CD8-positive, alpha-beta memory T cell (primary cell): ENCODE measurements around the gene SLC5A2. TPM values are rescaled to one million over a fixed set of nuclear protein-coding genes. Genes with fewer than 3 reads are reported as not detected.
A peak's percentile ranks its signal among the peaks of the same experiment; 100 is the strongest.
"Not testable (repeated sequence)": the region's sequence is repeated elsewhere in the genome, so short reads cannot be mapped to it uniquely, and the experiment has no call there.

Source experiments
- CTCF ChIA-PET: fragments of 350-600 bp; sonication (Branson Sonifier 250); formaldehyde crosslinking; loops from one replicate; lab custom pipeline; 2021; ENCODE audit warnings: antibody characterized with exemption; lab: Charles Lee
- POLR2A ChIA-PET: fragments of 350-600 bp; sonication (Branson Sonifier 250); formaldehyde crosslinking; loops from one replicate; lab custom pipeline; 2021; ENCODE audit warnings: antibody characterized with exemption; lab: Charles Lee
- DNase-seq, 5 donors: peaks; one replicate each; pipeline versions ENCODE4 v3.0.0 to v3.0.0-alpha.2; 2020 to 2022; ENCODE audit warnings: mixed read lengths in 1 of 5
- H3K27ac ChIP-seq: one replicate; pipeline ENCODE4 v1.7.0; 2013; ENCODE audit warnings: low read depth, mild to moderate bottlenecking, low read length, moderate library complexity
- H3K27me3 ChIP-seq: 2 replicates; pipeline ENCODE4 v1.7.0; 2013; ENCODE audit warnings: low read length, mild to moderate bottlenecking; ENCODE audit not compliant: insufficient read depth, poor library complexity, severe bottlenecking
- H3K36me3 ChIP-seq: 2 replicates; pipeline ENCODE4 v1.7.0; 2013; ENCODE audit warnings: mild to moderate bottlenecking, low read length, moderate library complexity; ENCODE audit not compliant: insufficient read depth
- H3K4me1 ChIP-seq: 2 replicates; pipeline ENCODE4 v1.7.0; 2013; ENCODE audit warnings: mild to moderate bottlenecking, low read length, moderate library complexity; ENCODE audit not compliant: insufficient read depth
- H3K4me3 ChIP-seq: 2 replicates; pipeline ENCODE4 v1.7.0; 2013; ENCODE audit warnings: mild to moderate bottlenecking, low read length
- H3K9me3 ChIP-seq: 2 replicates; pipeline ENCODE4 v1.7.0; 2013; ENCODE audit warnings: mild to moderate bottlenecking, low read length
- H3K27ac Mint-ChIP-seq, 8 donors: one replicate each; pipeline ENCODE4 v1.8.0; 2020 to 2021; ENCODE audit warnings: mixed read lengths in 8 of 8, mild to moderate bottlenecking in 6 of 8, inconsistent platforms in 3 of 8, moderate library complexity in 3 of 8
- H3K27me3 Mint-ChIP-seq, 2 donors: one replicate each; pipeline ENCODE4 v1.8.0; 2020 to 2021; ENCODE audit warnings: mixed read lengths in 2 of 2, mild to moderate bottlenecking in 1 of 2, moderate library complexity in 1 of 2
- H3K36me3 Mint-ChIP-seq, 3 donors: one replicate each; pipeline ENCODE4 v1.8.0; 2020 to 2021; ENCODE audit warnings: mixed read lengths in 3 of 3, inconsistent platforms in 1 of 3, mild to moderate bottlenecking in 1 of 3
- H3K4me1 Mint-ChIP-seq, 3 donors: one replicate each; pipeline ENCODE4 v1.8.0; 2020 to 2021; ENCODE audit warnings: mixed read lengths in 3 of 3, inconsistent platforms in 1 of 3, mild to moderate bottlenecking in 1 of 3
- H3K4me3 Mint-ChIP-seq, 7 donors: one replicate each; pipeline ENCODE4 v1.8.0; 2020 to 2021; ENCODE audit warnings: mixed read lengths in 7 of 7, mild to moderate bottlenecking in 6 of 7, moderate library complexity in 4 of 7, inconsistent platforms in 2 of 7
- H3K9me3 Mint-ChIP-seq, 5 donors: one replicate each; pipeline ENCODE4 v1.8.0; 2020 to 2022; ENCODE audit warnings: mixed read lengths in 5 of 5, mild to moderate bottlenecking in 3 of 5, moderate library complexity in 2 of 5, inconsistent platforms in 1 of 5
- polyA plus RNA-seq: library from polyadenylated mRNA; unstranded; fragments of 300-500 nt; fragmentation: Illumina TruSeq; gene quantifications from one replicate; pipeline ENCODE4 v1.2.3, GENCODE V29; 2021
- total RNA-seq, 2 experiments: library from RNA; stranded (reverse); gene quantifications; one replicate each; pipeline ENCODE4 v1.2.3, GENCODE V29; 2021

The SLC5A2 gene
- total and polyA plus RNA-seq, 3 experiments from 2014 or later = 0.24 to 2.0 TPM; not detected in 1

- CTCF ChIA-PET = no interaction called here
- Histone ChIP-seq H3K4me1 (no peaks in the 10 kb centered on the region), H3K27ac (no peak overlapping the region), H3K4me3 (no peak overlapping the region), H3K9me3 (no peaks in the 10 kb centered on the region), H3K36me3 (peaks cover 20% of the 10 kb centered on the region), H3K27me3 (no peaks in the 10 kb centered on the region)
- POLR2A ChIA-PET = no interaction called here
- peaks cover 0 to 59% (median 3%) of the 10 kb centered on the region in 3 donors for H3K36me3 Mint-ChIP-seq
- H3K4me3 Mint-ChIP-seq = no peak overlapping the region
- H3K9me3 Mint-ChIP-seq = no peaks in the 10 kb centered on the region
- peak overlapping the region in 1 of 8 donors; percentile 81 for H3K27ac Mint-ChIP-seq
- DNase-seq = peak in 1 of 5 donors; percentile 10
- H3K4me1 Mint-ChIP-seq = peaks cover 5 to 11% (median 5%) of the 10 kb centered on the region in 3 donors
- peaks cover 0 to 2% of the 10 kb centered on the region in 2 donors for H3K27me3 Mint-ChIP-seq
These were observed 17.0 kb downstream of the SLC5A2 start for GRCh38 chr16:31499928-31500327.

- Mint-ChIP-seq H3K27me3 (peaks cover 0 to 2% of the 10 kb centered on the region in 2 donors), H3K9me3 (no peaks in the 10 kb centered on the region), H3K27ac (peak overlapping the region in 3 of 8 donors; percentile 32 to 57 (median 47)), H3K4me3 (peak overlapping the region in 1 of 7 donors; percentile 25), H3K4me1 (peaks cover 12 to 26% (median 19%) of the 10 kb centered on the region in 3 donors), H3K36me3 (peaks cover 3 to 57% (median 4%) of the 10 kb centered on the region in 3 donors)
- Histone ChIP-seq H3K27me3 (no peaks in the 10 kb centered on the region), H3K36me3 (peaks cover 20% of the 10 kb centered on the region), H3K27ac (no peak overlapping the region), H3K9me3 (no peaks in the 10 kb centered on the region), H3K4me3 (no peak overlapping the region), H3K4me1 (peaks cover 3% of the 10 kb centered on the region)
- peak in 1 of 5 donors; percentile 7 for DNase-seq
- CTCF ChIA-PET = no interaction called here
- POLR2A ChIA-PET = no interaction called here
These were observed 18.5 kb downstream of the SLC5A2 start for GRCh38 chr16:31501226-31501965.

GRCh38 chr16:31501966-31502348 lies 19.0 kb downstream of the SLC5A2 start:
- H3K9me3 Mint-ChIP-seq = no peaks in the 10 kb centered on the region
- Histone ChIP-seq H3K27ac (no peak overlapping the region), H3K36me3 (peaks cover 20% of the 10 kb centered on the region), H3K4me3 (no peak overlapping the region), H3K27me3 (no peaks in the 10 kb centered on the region), H3K4me1 (peaks cover 9% of the 10 kb centered on the region), H3K9me3 (no peaks in the 10 kb centered on the region)
- H3K27me3 Mint-ChIP-seq = peaks cover 0 to 2% of the 10 kb centered on the region in 2 donors
- peaks cover 13 to 32% (median 24%) of the 10 kb centered on the region in 3 donors for H3K4me1 Mint-ChIP-seq
- DNase-seq = peak in 1 of 5 donors; percentile 14
- POLR2A ChIA-PET = no interaction called here
- peak overlapping the region in 3 of 8 donors; percentile 19 to 57 (median 24) for H3K27ac Mint-ChIP-seq
- CTCF ChIA-PET = no interaction called here
- peaks cover 3 to 51% (median 4%) of the 10 kb centered on the region in 3 donors for H3K36me3 Mint-ChIP-seq
- peak overlapping the region in 1 of 7 donors; percentile 25 for H3K4me3 Mint-ChIP-seq

- Mint-ChIP-seq H3K4me3 (no peak overlapping the region), H3K4me1 (peaks cover 21 to 40% (median 32%) of the 10 kb centered on the region in 3 donors), H3K27me3 (peaks cover 0 to 2% of the 10 kb centered on the region in 2 donors), H3K36me3 (peaks cover 3 to 47% (median 4%) of the 10 kb centered on the region in 3 donors), H3K9me3 (no peaks in the 10 kb centered on the region), H3K27ac (peak overlapping the region in 2 of 8 donors; percentile 10 to 26)
- H3K4me3 ChIP-seq = no peak overlapping the region
- no peaks in the 10 kb centered on the region for H3K9me3 ChIP-seq
- POLR2A ChIA-PET = no interaction called here
- peaks cover 16% of the 10 kb centered on the region for H3K4me1 ChIP-seq
- DNase-seq = no peak
- H3K27me3 ChIP-seq = no peaks in the 10 kb centered on the region
- H3K36me3 ChIP-seq = peaks cover 20% of the 10 kb centered on the region
- H3K27ac ChIP-seq = no peak overlapping the region
- CTCF ChIA-PET = interaction anchor here (0.9 kb wide), 1 partner anchor 16 kb away, joined by 3 read pairs; no protein-coding TSS in a partner anchor
These were observed 20.1 kb downstream of the SLC5A2 start for GRCh38 chr16:31502981-31503380.

- H3K4me3 ChIP-seq, H3K4me3 Mint-ChIP-seq, H3K9me3 ChIP-seq, POLR2A ChIA-PET, H3K27me3 Mint-ChIP-seq, H3K27me3 ChIP-seq, H3K27ac ChIP-seq, H3K9me3 Mint-ChIP-seq: not testable (repeated sequence)
- H3K36me3 ChIP-seq = peaks cover 15% of the 10 kb centered on the region
- Mint-ChIP-seq H3K27ac (peak overlapping the region in 2 of 8 donors; percentile 50 to 51), H3K36me3 (peaks cover 2 to 46% (median 4%) of the 10 kb centered on the region in 3 donors), H3K4me1 (peaks cover 24 to 45% (median 35%) of the 10 kb centered on the region in 3 donors)
- H3K4me1 ChIP-seq = peaks cover 16% of the 10 kb centered on the region
- DNase-seq = peak in 1 of 5 donors; percentile 19
- CTCF ChIA-PET = interaction anchor here (0.9 kb wide), 1 partner anchor 16 kb away, joined by 3 read pairs; no protein-coding TSS in a partner anchor
These were observed 20.6 kb downstream of the SLC5A2 start for GRCh38 chr16:31503555-31503954.

GRCh38 chr16:31504159-31504558 lies 21.2 kb downstream of the SLC5A2 start:
- Mint-ChIP-seq H3K27ac (peak overlapping the region in 2 of 8 donors; percentile 42 to 65), H3K4me1 (peaks cover 28 to 51% (median 41%) of the 10 kb centered on the region in 3 donors), H3K9me3 (no peaks in the 10 kb centered on the region), H3K36me3 (peaks cover 0 to 43% (median 4%) of the 10 kb centered on the region in 3 donors), H3K27me3 (peaks cover 0 to 2% of the 10 kb centered on the region in 2 donors), H3K4me3 (no peak overlapping the region)
- H3K4me1 ChIP-seq = peaks cover 21% of the 10 kb centered on the region
- H3K27me3 ChIP-seq = no peaks in the 10 kb centered on the region
- peaks cover 9% of the 10 kb centered on the region for H3K36me3 ChIP-seq
- no peak overlapping the region for H3K4me3 ChIP-seq
- POLR2A ChIA-PET = no interaction called here
- CTCF ChIA-PET = no interaction called here
- H3K27ac ChIP-seq = no peak overlapping the region
- DNase-seq = no peak
- no peaks in the 10 kb centered on the region for H3K9me3 ChIP-seq

- CTCF ChIA-PET = no interaction called here
- Mint-ChIP-seq H3K27ac (peak overlapping the region in 7 of 8 donors; percentile 4 to 96 (median 58)), H3K9me3 (no peaks in the 10 kb centered on the region), H3K4me1 (peaks cover 35 to 62% (median 52%) of the 10 kb centered on the region in 3 donors), H3K27me3 (peaks cover 0 to 2% of the 10 kb centered on the region in 2 donors), H3K36me3 (peaks cover 0 to 32% (median 4%) of the 10 kb centered on the region in 3 donors), H3K4me3 (peak overlapping the region in 1 of 7 donors; percentile 96)
- H3K27ac ChIP-seq = no peak overlapping the region
- no peaks in the 10 kb centered on the region for H3K27me3 ChIP-seq
- peaks cover under 1% of the 10 kb centered on the region for H3K36me3 ChIP-seq
- peaks cover 30% of the 10 kb centered on the region for H3K4me1 ChIP-seq
- POLR2A ChIA-PET = no interaction called here
- no peak for DNase-seq
- no peak overlapping the region for H3K4me3 ChIP-seq
- no peaks in the 10 kb centered on the region for H3K9me3 ChIP-seq
These were observed 22.6 kb downstream of the SLC5A2 start for GRCh38 chr16:31505483-31505882.

- no peaks in the 10 kb centered on the region for H3K36me3 ChIP-seq
- H3K4me3 ChIP-seq = peak overlapping the region; percentile 61
- ChIA-PET CTCF (interaction anchor here (1.2 to 1.6 kb wide), 4 partner anchors 31 to 362 kb away, joined by 3 to 6 read pairs (median 4); no protein-coding TSS in a partner anchor), POLR2A (interaction anchor here (1.2 to 2.2 kb wide), 5 partner anchors 20 to 366 kb away, joined by 4 to 15 read pairs (median 5); partner anchors contain the start of genes ARMC5 and ZNF267)
- Mint-ChIP-seq H3K27ac (peak overlapping the region; percentile 94 to 99 (median 96)), H3K4me3 (peak overlapping the region; percentile 88 to 97 (median 93)), H3K27me3 (no peaks in the 10 kb centered on the region), H3K4me1 (peaks cover 35 to 67% (median 54%) of the 10 kb centered on the region in 3 donors), H3K9me3 (no peaks in the 10 kb centered on the region), H3K36me3 (peaks cover 0 to 30% (median 4%) of the 10 kb centered on the region in 3 donors)
- no peaks in the 10 kb centered on the region for H3K27me3 ChIP-seq
- H3K27ac ChIP-seq = peak overlapping the region; percentile 91
- no peaks in the 10 kb centered on the region for H3K9me3 ChIP-seq
- peaks cover 30% of the 10 kb centered on the region for H3K4me1 ChIP-seq
- no peak for DNase-seq
These were observed 24.6 kb downstream of the SLC5A2 start for GRCh38 chr16:31507617-31507928.
